Measurements from ENCODE around the gene BFSP1.

GRCh38 chr20:17519606-17520285 is 11.4 kb downstream of the BFSP1 start:
- TF ChIP-seq CSRNP3 (CRISPR knock-in tag; IDR thresholded peaks at IDR 0.05) (no peak), ZNF565 (CRISPR knock-in tag; conservative IDR thresholded peaks at IDR 0.05; ENCODE audit: low read depth) (no peak), BACH2 (CRISPR knock-in tag; IDR thresholded peaks at IDR 0.05; ENCODE audit: borderline replicate concordance) (no peak), ZFP3 (CRISPR knock-in tag; IDR thresholded peaks at IDR 0.05) (no peak), ARNTL (CRISPR knock-in tag; IDR thresholded peaks at IDR 0.05; ENCODE audit: borderline replicate concordance, low read depth) (no peak), POU6F1 (CRISPR knock-in tag; IDR thresholded peaks at IDR 0.05; ENCODE audit: borderline replicate concordance, low read depth) (no peak), CREB5 (CRISPR knock-in tag; IDR thresholded peaks at IDR 0.05; ENCODE audit: low read depth) (no peak), RARB (CRISPR knock-in tag; IDR thresholded peaks at IDR 0.05) (no peak), ZNF70 (CRISPR knock-in tag; IDR thresholded peaks at IDR 0.05) (no peak)

All from SK-N-SH treated with all-trans-retinoic acid at 6 μM for 48 hours (cell line).